Glutamatergic neuron (in vitro differentiated cells): ENCODE results near the gene ARV1. TPM values are rescaled to one million over a fixed set of nuclear protein-coding genes. Genes with fewer than 3 reads are reported as not detected.

Experiments
- DNase-seq: peaks from one replicate; pipeline ENCODE4 v3.0.0; 2022
- H3K27ac Mint-ChIP-seq: one replicate; pipeline ENCODE4 v1.8.0; 2020; ENCODE audit warnings: mild to moderate bottlenecking, mixed read lengths, inconsistent platforms; ENCODE audit not compliant: unreplicated experiment
- H3K27me3 Mint-ChIP-seq: one replicate; pipeline ENCODE4 v1.8.0; 2020; ENCODE audit warnings: mild to moderate bottlenecking, moderate library complexity, mixed read lengths, inconsistent platforms; ENCODE audit not compliant: unreplicated experiment
- H3K36me3 Mint-ChIP-seq: one replicate; pipeline ENCODE4 v1.8.0; 2020; ENCODE audit warnings: mild to moderate bottlenecking, mixed read lengths, inconsistent platforms; ENCODE audit not compliant: unreplicated experiment
- H3K4me1 Mint-ChIP-seq: one replicate; pipeline ENCODE4 v1.8.0; 2020; ENCODE audit warnings: mild to moderate bottlenecking, low read depth, mixed read lengths, inconsistent platforms; ENCODE audit not compliant: unreplicated experiment
- H3K4me3 Mint-ChIP-seq: one replicate; pipeline ENCODE4 v1.8.0; 2020; ENCODE audit warnings: mild to moderate bottlenecking, mixed read lengths, inconsistent platforms; ENCODE audit not compliant: unreplicated experiment
- H3K9me3 Mint-ChIP-seq: one replicate; pipeline ENCODE4 v1.8.0; 2020; ENCODE audit warnings: mild to moderate bottlenecking, moderate library complexity, mixed read lengths, inconsistent platforms; ENCODE audit not compliant: unreplicated experiment
- CTCF ChIP-seq: fragments of 200-600 bp; sonication (generic); IDR thresholded peaks from one replicate; pipeline ENCODE4 v1.5.0; 2021; ENCODE audit not compliant: partially characterized antibody, unreplicated experiment
- total RNA-seq: library from RNA; stranded (reverse); fragmentation: NEBNext Ultra II Directional; extraction: Animal tissue kit (Norgen Biotek cat#: 25700); gene quantifications from one replicate; pipeline ENCODE4 v1.2.1, GENCODE V29; 2021; ENCODE audit not compliant: unreplicated experiment

ARV1 gene
- total RNA-seq, 1 donor from 2014 or later = 18.3 TPM

- Mint-ChIP-seq H3K36me3 (peaks cover 6% of the 10 kb centered on the region), H3K4me1 (no peaks in the 10 kb centered on the region), H3K27me3 (peaks cover 13% of the 10 kb centered on the region), H3K27ac (no peak overlapping the region), H3K9me3 (peaks cover 3% of the 10 kb centered on the region), H3K4me3 (peak overlapping the region; percentile 81)
- TF ChIP-seq CTCF = no peak
- peak; percentile 61 for DNase-seq
Observed at GRCh38 chr1:231039161-231040018, 60.5 kb downstream of the ARV1 start.

- peak; percentile 63 for DNase-seq
- Mint-ChIP-seq H3K27me3 (peaks cover 19% of the 10 kb centered on the region), H3K4me3 (peak within 1 kb of the TSS; percentile 81), H3K4me1 (no peaks in the 10 kb centered on the region), H3K27ac (no peak within 1 kb of the TSS), H3K9me3 (peaks cover 3% of the 10 kb centered on the region), H3K36me3 (peaks cover 6% of the 10 kb centered on the region)
- TF ChIP-seq CTCF = no peak
Observed at GRCh38 chr1:231040019-231040799, 61.3 kb downstream of the ARV1 start, which contains the start of gene FAM89A. Gene FAM89A, minus strand, starts transcription at chr1:231040254. Its CDS starts 43 bp downstream, at chr1:231040211.

GRCh38 chr1:231040800-231041718 lies 62.2 kb downstream of the ARV1 start:
- peak overlapping the region; percentile 53 for H3K4me3 Mint-ChIP-seq
- peaks cover 6% of the 10 kb centered on the region for H3K36me3 Mint-ChIP-seq
- H3K27ac Mint-ChIP-seq = no peak overlapping the region
- no peak for TF ChIP-seq CTCF
- DNase-seq = no peak
- H3K4me1 Mint-ChIP-seq = no peaks in the 10 kb centered on the region
- H3K27me3 Mint-ChIP-seq = peaks cover 19% of the 10 kb centered on the region
- peaks cover 3% of the 10 kb centered on the region for H3K9me3 Mint-ChIP-seq

- peaks cover 6% of the 10 kb centered on the region for H3K36me3 Mint-ChIP-seq
- H3K4me3 Mint-ChIP-seq = no peak overlapping the region
- peaks cover 20% of the 10 kb centered on the region for H3K27me3 Mint-ChIP-seq
- H3K4me1 Mint-ChIP-seq = no peaks in the 10 kb centered on the region
- H3K27ac Mint-ChIP-seq = no peak overlapping the region
- peaks cover 3% of the 10 kb centered on the region for H3K9me3 Mint-ChIP-seq
- TF ChIP-seq CTCF = no peak
- no peak for DNase-seq
Observed at GRCh38 chr1:231041719-231042261, 62.9 kb downstream of the ARV1 start.
